Tibial nerve (tissue), 4 donors: ENCODE results near the gene RNF215. TPM values are rescaled to one million over a fixed set of nuclear protein-coding genes. Genes with fewer than 3 reads are reported as not detected.

Experiments used
- DNase-seq, 2 donors: peaks; one replicate each; pipeline ENCODE4 v3.0.0-alpha.2; 2019; ENCODE audit warnings: low spot score in 2 of 2
- H3K27ac ChIP-seq, 4 donors: fragments of 200-600 bp; sonication (generic) in 3 of 4; one replicate each; pipeline ENCODE4 v1.5.1; 2017 to 2019; ENCODE audit warnings: mild to moderate bottlenecking in 1 of 4
- H3K27me3 ChIP-seq, 2 donors: fragments of 200-600 bp; sonication (generic) in 1 of 2; one replicate each; pipeline versions ENCODE4 v1.5.1 to v1.6.0; 2017 to 2019
- H3K36me3 ChIP-seq, 3 donors: fragments of 200-600 bp; sonication (generic); one replicate each; pipeline ENCODE4 v1.5.1; 2018 to 2019
- H3K4me1 ChIP-seq, 4 donors: fragments of 200-600 bp; sonication (generic) in 3 of 4; one replicate each; pipeline ENCODE4 v1.5.1; 2017 to 2019
- H3K4me3 ChIP-seq, 4 donors: fragments of 200-600 bp; sonication (generic) in 3 of 4; one replicate each; pipeline ENCODE4 v1.5.1; 2017 to 2019; ENCODE audit warnings: mild to moderate bottlenecking in 1 of 4, moderate library complexity in 1 of 4
- H3K9me3 ChIP-seq, 4 donors: fragments of 200-600 bp; sonication (generic) in 3 of 4; one replicate each; pipeline ENCODE4 v1.5.1; 2017 to 2019
- CTCF ChIP-seq, 5 experiments: fragments of 200-600 bp in 3 of 5; fragments of 450-650 bp in 2 of 5; sonication (generic) in 3 of 5; IDR thresholded peaks; one replicate each; pipeline ENCODE4 v1.5.1; 2016 to 2019; ENCODE audit warnings: antibody characterized with exemption in 5 of 5, mild to moderate bottlenecking in 3 of 5, moderate library complexity in 2 of 5
- EP300 ChIP-seq, 2 donors: sonication (generic); formaldehyde crosslinking; IDR thresholded peaks; one replicate each; pipeline ENCODE4 v1.6.1; 2017; ENCODE audit warnings: antibody characterized with exemption in 2 of 2, mild to moderate bottlenecking in 1 of 2
- POLR2A ChIP-seq, 2 donors: fragments of 450-650 bp; IDR thresholded peaks; one replicate each; pipeline ENCODE4 v1.6.1; 2017; ENCODE audit warnings: antibody characterized with exemption in 2 of 2, mild to moderate bottlenecking in 2 of 2, moderate library complexity in 2 of 2
- WGBS, 2 donors: methylation state at CpG; one replicate each; pipeline ENCODE4 v1.1.5; 2018; 5-methylcytosine and 5-hydroxymethylcytosine counted together
- total RNA-seq, 4 donors: library from RNA; depleted of rRNA; stranded (reverse); fragments of >200 nt; gene quantifications; one replicate each; pipeline ENCODE4 v1.1.0, GENCODE V29; 2016

The RNF215 gene
- total RNA-seq, 4 donors from 2014 or later = 19.9 to 42.4 (median 25.2) TPM

GRCh38 chr22:30420347-30421125 lies 33.3 kb upstream of the RNF215 start:
- Histone ChIP-seq H3K4me1 (peaks cover 6 to 45% (median 38%) of the 10 kb centered on the region in 4 donors), H3K36me3 (peaks cover 0 to 50% (median 5%) of the 10 kb centered on the region in 3 donors), H3K27me3 (no peaks in the 10 kb centered on the region), H3K9me3 (no peaks in the 10 kb centered on the region), H3K4me3 (no peak overlapping the region), H3K27ac (peak overlapping the region in 2 of 4 donors; percentile 98 to 99)
- no peak for DNase-seq
- 48 to 60% methylated on average over 6 of the region's 6 CpGs for WGBS, 2 donors
- TF ChIP-seq EP300 (IDR thresholded peaks at IDR 0.05) (no peak), POLR2A (IDR thresholded peaks at IDR 0.05) (no peak), CTCF (IDR thresholded peaks at IDR 0.05) (no peak)

GRCh38 chr22:30416837-30417236 lies 29.6 kb upstream of the RNF215 start:
- H3K36me3 ChIP-seq = peaks cover 0 to 85% (median 5%) of the 10 kb centered on the region in 3 donors
- no peak for DNase-seq
- 72 to 78% methylated on average over 1 of the region's 1 CpG for WGBS, 2 donors

DNA sequence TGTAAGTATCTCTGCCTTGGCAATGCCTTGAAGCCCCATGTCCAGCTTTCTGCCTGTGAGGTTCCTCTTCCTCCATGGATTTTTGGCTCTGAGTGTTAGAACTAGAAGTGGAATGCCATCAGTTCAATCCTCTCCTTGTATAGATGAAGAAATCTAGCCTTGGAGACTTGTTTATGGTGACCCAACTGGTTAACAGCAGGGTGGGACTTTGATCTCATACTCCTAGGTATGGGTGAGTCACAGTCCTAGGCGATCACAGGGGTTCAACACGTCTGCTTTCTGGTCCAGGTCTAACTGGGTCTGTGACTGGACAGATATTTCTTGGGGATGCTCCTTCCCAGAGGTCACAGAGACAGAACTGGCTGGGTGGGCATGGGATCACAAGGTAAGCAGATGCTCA lies 29.2 kb upstream of the RNF215 start:
- TF ChIP-seq EP300 (IDR thresholded peaks at IDR 0.05) (no peak), CTCF (IDR thresholded peaks at IDR 0.05) (no peak), POLR2A (IDR thresholded peaks at IDR 0.05) (no peak)
- no peaks in the 10 kb centered on the region for H3K9me3 ChIP-seq
- no peak for DNase-seq
- WGBS, 2 donors = 75 to 76% methylated on average over 2 of the region's 2 CpGs
- no peak overlapping the region for H3K27ac ChIP-seq
- H3K4me1 ChIP-seq = peaks cover 0 to 14% (median 10%) of the 10 kb centered on the region in 4 donors
- H3K4me3 ChIP-seq = no peak overlapping the region
- no peaks in the 10 kb centered on the region for H3K27me3 ChIP-seq
- H3K36me3 ChIP-seq = peaks cover 0 to 89% (median 5%) of the 10 kb centered on the region in 3 donors

More at GRCh38 chr22:30416837-30417236, 29.6 kb upstream of the RNF215 start:
- no peak overlapping the region for H3K27ac ChIP-seq
- peaks cover 0 to 18% (median 14%) of the 10 kb centered on the region in 4 donors for H3K4me1 ChIP-seq
- no peak overlapping the region for H3K4me3 ChIP-seq
- H3K27me3 ChIP-seq = no peaks in the 10 kb centered on the region
- no peaks in the 10 kb centered on the region for H3K9me3 ChIP-seq
- TF ChIP-seq EP300 (IDR thresholded peaks at IDR 0.05) (no peak), CTCF (IDR thresholded peaks at IDR 0.05) (no peak)

GRCh38 chr22:30414525-30415047 lies 27.4 kb upstream of the RNF215 start:
- Histone ChIP-seq H3K36me3 (peaks cover 0 to 94% (median 10%) of the 10 kb centered on the region in 3 donors), H3K9me3 (no peaks in the 10 kb centered on the region), H3K27ac (peak overlapping the region in 1 of 4 donors; percentile 29), H3K4me1 (no peaks in the 10 kb centered on the region), H3K27me3 (no peaks in the 10 kb centered on the region), H3K4me3 (no peak overlapping the region)
- no peak for DNase-seq
- no peak for TF ChIP-seq EP300 (IDR thresholded peaks at IDR 0.05)
- no peak for TF ChIP-seq POLR2A (IDR thresholded peaks at IDR 0.05)
- no peak for TF ChIP-seq CTCF (IDR thresholded peaks at IDR 0.05)
- WGBS, 2 donors = 75 to 79% methylated on average over 3 to 4 of the region's 4 CpGs
